GM12892 (cell line): ENCODE measurements around the gene DHRS3.

Source experiments
- POLR2A ChIP-seq: IDR thresholded peaks from 2 replicates; pipeline ENCODE4 v1.6.1; 2011; ENCODE audit warnings: low read depth, low read length, control low read depth
- POLR2AphosphoS5 ChIP-seq: IDR thresholded peaks from 2 replicates; pipeline ENCODE4 v1.6.1; 2011; ENCODE audit warnings: low read depth, low read length, control low read depth
- TAF1 ChIP-seq: IDR thresholded peaks from 2 replicates; pipeline ENCODE4 v1.6.1; 2011; ENCODE audit warnings: low read depth, mild to moderate bottlenecking, control low read depth, low read length, borderline replicate concordance

GRCh38 chr1:12556957-12557935 is 60.8 kb downstream of the DHRS3 start:
- no peak for TF ChIP-seq POLR2A
- TF ChIP-seq POLR2AphosphoS5: no peak
- no peak for TF ChIP-seq TAF1
